ENCODE data around the gene ZFAND3.

DNA sequence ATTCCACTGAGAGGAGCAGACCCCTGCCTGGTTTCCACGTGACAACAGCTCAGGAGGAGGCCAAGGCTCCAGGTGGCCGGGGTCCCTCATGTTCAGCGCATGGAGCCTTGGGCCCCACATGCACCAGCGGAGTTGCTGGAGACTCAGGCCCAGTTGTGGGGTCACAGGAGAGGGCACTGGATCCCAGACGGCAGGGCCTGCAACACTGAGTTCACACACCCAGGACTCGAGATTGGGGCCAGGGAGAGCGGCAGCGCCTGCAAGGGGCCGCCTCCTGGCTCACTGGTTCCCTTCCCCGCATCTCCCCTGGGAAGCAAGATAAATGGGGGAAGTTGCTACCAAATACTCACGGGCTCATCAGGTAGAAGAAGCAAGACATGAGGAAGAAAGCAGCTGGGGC is 348.1 kb downstream of the ZFAND3 start:
- no peak for TF ChIP-seq EZH2 (IDR thresholded peaks at IDR 0.05; ENCODE audit: insufficient read depth, low read length)
- TF ChIP-seq, protein P1, sequence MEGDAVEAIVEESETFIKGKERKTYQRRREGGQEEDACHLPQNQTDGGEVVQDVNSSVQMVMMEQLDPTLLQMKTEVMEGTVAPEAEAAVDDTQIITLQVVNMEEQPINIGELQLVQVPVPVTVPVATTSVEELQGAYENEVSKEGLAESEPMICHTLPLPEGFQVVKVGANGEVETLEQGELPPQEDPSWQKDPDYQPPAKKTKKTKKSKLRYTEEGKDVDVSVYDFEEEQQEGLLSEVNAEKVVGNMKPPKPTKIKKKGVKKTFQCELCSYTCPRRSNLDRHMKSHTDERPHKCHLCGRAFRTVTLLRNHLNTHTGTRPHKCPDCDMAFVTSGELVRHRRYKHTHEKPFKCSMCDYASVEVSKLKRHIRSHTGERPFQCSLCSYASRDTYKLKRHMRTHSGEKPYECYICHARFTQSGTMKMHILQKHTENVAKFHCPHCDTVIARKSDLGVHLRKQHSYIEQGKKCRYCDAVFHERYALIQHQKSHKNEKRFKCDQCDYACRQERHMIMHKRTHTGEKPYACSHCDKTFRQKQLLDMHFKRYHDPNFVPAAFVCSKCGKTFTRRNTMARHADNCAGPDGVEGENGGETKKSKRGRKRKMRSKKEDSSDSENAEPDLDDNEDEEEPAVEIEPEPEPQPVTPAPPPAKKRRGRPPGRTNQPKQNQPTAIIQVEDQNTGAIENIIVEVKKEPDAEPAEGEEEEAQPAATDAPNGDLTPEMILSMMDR (IDR thresholded peaks at IDR 0.05; ENCODE audit: insufficient read depth, low read depth, low read length), result no peak

Data from astrocyte (in vitro differentiated cells and primary cell).